ENCODE measurements around the gene ELL2. TPM values are rescaled to one million over a fixed set of nuclear protein-coding genes. Genes with fewer than 3 reads are reported as not detected.

The ELL2 gene
- total and polyA plus RNA-seq, 2 of the 13 experiments (the other 11 are each of a cell fraction or from before 2014, with no cell fraction given) = 78.9 to 97.1 TPM

DNA sequence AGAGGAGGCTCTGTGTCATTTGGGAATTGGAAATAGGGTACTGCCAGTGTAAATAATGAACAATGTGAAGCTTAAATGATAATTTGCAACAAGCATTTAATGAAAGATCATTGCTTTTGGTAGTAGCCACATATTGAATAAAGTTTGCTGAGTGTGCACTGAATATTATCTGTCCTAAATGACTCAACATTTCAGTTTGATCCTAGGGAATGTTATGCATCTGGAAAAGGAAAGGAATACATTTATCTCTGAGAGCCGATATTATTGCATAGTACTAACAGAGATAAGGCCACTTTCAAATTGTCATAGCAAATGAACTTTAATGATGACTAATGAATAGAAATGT lies 8.7 kb upstream of the ELL2 start (continued):
- TF ChIP-seq, protein P1, sequence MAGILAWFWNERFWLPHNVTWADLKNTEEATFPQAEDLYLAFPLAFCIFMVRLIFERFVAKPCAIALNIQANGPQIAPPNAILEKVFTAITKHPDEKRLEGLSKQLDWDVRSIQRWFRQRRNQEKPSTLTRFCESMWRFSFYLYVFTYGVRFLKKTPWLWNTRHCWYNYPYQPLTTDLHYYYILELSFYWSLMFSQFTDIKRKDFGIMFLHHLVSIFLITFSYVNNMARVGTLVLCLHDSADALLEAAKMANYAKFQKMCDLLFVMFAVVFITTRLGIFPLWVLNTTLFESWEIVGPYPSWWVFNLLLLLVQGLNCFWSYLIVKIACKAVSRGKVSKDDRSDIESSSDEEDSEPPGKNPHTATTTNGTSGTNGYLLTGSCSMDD (CRISPR knock-in tag; IDR thresholded peaks at IDR 0.05) = no peak
- TF ChIP-seq GTF3A (CRISPR knock-in tag; conservative IDR thresholded peaks at IDR 0.05) (no peak), ZNF337 (CRISPR knock-in tag; IDR thresholded peaks at IDR 0.05; ENCODE audit: borderline replicate concordance, low read depth) (peak; percentile 9; the same call in 1 of the 2 replicates), IRF2 (CRISPR knock-in tag; IDR thresholded peaks at IDR 0.05) (no peak), ZNF761 (CRISPR knock-in tag; conservative IDR thresholded peaks at IDR 0.05) (no peak), HDAC1 (CRISPR knock-in tag; IDR thresholded peaks at IDR 0.05) (0 out of 2 replicates have a peak, but pooled peaks have one; percentile 1), ZNF484 (CRISPR knock-in tag; IDR thresholded peaks at IDR 0.05; ENCODE audit: borderline replicate concordance, low read depth) (no peak), KDM1A (CRISPR knock-in tag; IDR thresholded peaks at IDR 0.05) (no peak), ZBTB42 (CRISPR knock-in tag; IDR thresholded peaks at IDR 0.05) (no peak), PHB2 (IDR thresholded peaks at IDR 0.05; ENCODE audit: partially characterized antibody) (no peak), HMG20B (CRISPR knock-in tag; conservative IDR thresholded peaks at IDR 0.05) (no peak), ELF3 (CRISPR knock-in tag; IDR thresholded peaks at IDR 0.05) (peak; percentile 6; the same call in 1 of the 2 replicates), NFYB (CRISPR knock-in tag; IDR thresholded peaks at IDR 0.05) (no peak), ZMAT3 (CRISPR knock-in tag; conservative IDR thresholded peaks at IDR 0.05) (no peak)
- TF ChIP-seq, protein P2, sequence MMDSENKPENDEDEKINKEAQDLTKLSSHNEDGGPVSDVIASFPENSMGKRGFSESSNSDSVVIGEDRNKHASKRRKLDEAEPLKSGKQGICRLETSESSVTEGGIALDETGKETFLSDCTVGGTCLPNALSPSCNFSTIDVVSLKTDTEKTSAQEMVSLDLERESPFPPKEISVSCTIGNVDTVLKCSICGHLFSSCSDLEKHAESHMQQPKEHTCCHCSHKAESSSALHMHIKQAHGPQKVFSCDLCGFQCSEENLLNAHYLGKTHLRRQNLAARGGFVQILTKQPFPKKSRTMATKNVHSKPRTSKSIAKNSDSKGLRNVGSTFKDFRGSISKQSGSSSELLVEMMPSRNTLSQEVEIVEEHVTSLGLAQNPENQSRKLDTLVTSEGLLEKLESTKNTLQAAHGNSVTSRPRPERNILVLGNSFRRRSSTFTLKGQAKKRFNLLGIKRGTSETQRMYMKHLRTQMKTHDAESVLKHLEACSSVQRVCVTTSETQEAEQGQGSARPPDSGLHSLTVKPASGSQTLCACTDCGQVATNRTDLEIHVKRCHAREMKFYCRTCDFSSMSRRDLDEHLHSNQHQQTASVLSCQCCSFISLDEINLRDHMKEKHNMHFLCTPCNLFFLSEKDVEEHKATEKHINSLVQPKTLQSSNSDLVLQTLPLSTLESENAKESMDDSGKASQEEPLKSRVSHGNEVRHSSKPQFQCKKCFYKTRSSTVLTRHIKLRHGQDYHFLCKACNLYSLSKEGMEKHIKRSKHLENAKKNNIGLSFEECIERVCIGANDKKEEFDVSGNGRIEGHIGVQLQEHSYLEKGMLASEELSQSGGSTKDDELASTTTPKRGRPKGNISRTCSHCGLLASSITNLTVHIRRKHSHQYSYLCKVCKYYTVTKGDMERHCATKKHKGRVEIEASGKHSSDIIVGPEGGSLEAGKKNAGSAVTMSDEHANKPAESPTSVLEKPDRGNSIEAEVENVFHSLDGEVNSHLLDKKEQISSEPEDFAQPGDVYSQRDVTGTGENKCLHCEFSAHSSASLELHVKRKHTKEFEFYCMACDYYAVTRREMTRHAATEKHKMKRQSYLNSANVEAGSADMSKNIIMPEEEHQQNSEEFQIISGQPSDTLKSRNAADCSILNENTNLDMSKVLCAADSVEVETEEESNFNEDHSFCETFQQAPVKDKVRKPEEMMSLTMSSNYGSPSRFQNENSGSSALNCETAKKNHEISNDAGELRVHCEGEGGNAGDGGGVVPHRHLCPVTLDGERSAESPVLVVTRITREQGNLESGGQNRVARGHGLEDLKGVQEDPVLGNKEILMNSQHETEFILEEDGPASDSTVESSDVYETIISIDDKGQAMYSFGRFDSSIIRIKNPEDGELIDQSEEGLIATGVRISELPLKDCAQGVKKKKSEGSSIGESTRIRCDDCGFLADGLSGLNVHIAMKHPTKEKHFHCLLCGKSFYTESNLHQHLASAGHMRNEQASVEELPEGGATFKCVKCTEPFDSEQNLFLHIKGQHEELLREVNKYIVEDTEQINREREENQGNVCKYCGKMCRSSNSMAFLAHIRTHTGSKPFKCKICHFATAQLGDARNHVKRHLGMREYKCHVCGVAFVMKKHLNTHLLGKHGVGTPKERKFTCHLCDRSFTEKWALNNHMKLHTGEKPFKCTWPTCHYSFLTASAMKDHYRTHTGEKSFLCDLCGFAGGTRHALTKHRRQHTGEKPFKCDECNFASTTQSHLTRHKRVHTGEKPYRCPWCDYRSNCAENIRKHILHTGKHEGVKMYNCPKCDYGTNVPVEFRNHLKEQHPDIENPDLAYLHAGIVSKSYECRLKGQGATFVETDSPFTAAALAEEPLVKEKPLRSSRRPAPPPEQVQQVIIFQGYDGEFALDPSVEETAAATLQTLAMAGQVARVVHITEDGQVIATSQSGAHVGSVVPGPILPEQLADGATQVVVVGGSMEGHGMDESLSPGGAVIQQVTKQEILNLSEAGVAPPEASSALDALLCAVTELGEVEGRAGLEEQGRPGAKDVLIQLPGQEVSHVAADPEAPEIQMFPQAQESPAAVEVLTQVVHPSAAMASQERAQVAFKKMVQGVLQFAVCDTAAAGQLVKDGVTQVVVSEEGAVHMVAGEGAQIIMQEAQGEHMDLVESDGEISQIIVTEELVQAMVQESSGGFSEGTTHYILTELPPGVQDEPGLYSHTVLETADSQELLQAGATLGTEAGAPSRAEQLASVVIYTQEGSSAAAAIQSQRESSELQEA (CRISPR knock-in tag; IDR thresholded peaks at IDR 0.05; ENCODE audit: not compliant biosample characterization) = no peak
- TF ChIP-seq, protein P3, sequence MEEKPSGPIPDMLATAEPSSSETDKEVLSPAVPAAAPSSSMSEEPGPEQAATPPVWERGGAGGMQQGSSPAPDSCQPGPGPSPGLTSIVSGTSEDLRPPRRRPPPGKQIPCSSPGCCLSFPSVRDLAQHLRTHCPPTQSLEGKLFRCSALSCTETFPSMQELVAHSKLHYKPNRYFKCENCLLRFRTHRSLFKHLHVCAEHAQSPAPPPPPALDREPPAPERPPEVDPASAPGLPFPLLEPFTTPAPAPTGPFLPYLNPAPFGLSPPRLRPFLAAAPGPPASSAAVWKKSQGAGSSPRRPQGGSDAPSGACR (CRISPR knock-in tag; IDR thresholded peaks at IDR 0.05) = no peak
- TF ChIP-seq, protein P4, sequence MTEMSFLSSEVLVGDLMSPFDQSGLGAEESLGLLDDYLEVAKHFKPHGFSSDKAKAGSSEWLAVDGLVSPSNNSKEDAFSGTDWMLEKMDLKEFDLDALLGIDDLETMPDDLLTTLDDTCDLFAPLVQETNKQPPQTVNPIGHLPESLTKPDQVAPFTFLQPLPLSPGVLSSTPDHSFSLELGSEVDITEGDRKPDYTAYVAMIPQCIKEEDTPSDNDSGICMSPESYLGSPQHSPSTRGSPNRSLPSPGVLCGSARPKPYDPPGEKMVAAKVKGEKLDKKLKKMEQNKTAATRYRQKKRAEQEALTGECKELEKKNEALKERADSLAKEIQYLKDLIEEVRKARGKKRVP (CRISPR knock-in tag; IDR thresholded peaks at IDR 0.05) = no peak

Measured in HepG2 (cell line).